Lower lobe of right lung (tissue), 2 donors: ENCODE measurements around the gene GNB3. TPM values are rescaled to one million over a fixed set of nuclear protein-coding genes. Genes with fewer than 3 reads are reported as not detected.

Experiments
- ATAC-seq, 2 donors: fragments of 200-7000 bp; cut with Tn5 transposase; one replicate each; pipeline ENCODE4 v1.9.1; 2020 to 2022; ENCODE audit warnings: mild to moderate bottlenecking in 2 of 2, moderate library complexity in 2 of 2
- DNase-seq: peaks from one replicate; pipeline ENCODE4 v3.0.0-alpha.2; 2020
- H3K27ac ChIP-seq: fragments of 200-600 bp; one replicate; pipeline ENCODE4 v1.8.0; 2022
- H3K27me3 ChIP-seq: fragments of 200-600 bp; one replicate; pipeline ENCODE4 v1.8.0; 2022; ENCODE audit warnings: low read depth
- H3K36me3 ChIP-seq: fragments of 200-600 bp; one replicate; pipeline ENCODE4 v1.8.0; 2022; ENCODE audit warnings: mild to moderate bottlenecking
- H3K4me1 ChIP-seq: fragments of 200-600 bp; one replicate; pipeline ENCODE4 v1.8.0; 2022
- H3K4me3 ChIP-seq: fragments of 200-600 bp; one replicate; pipeline ENCODE4 v1.8.0; 2022; ENCODE audit warnings: mild to moderate bottlenecking
- H3K9me3 ChIP-seq: fragments of 200-600 bp; one replicate; pipeline ENCODE4 v1.8.0; 2022
- CTCF ChIP-seq: fragments of 200-600 bp; IDR thresholded peaks from one replicate; pipeline ENCODE4 v1.8.0; 2022; ENCODE audit warnings: antibody characterized with exemption, mild to moderate bottlenecking
- intact Hi-C: fragments of 100-400 bp; cut with DNase I; formaldehyde crosslinking; loops from one replicate; pipeline ENCODE4 v1.11.0; 2022
- long read RNA-seq: library from polyadenylated mRNA; unstranded; transcript quantifications from one replicate; pipeline ENCODE4 v2.0.0, GENCODE V29; 2021
- total RNA-seq: library from RNA; stranded (reverse); fragmentation: NEBNext Ultra II Directional; extraction: Animal tissue kit (Norgen Biotek cat#: 25700); gene quantifications from one replicate; pipeline ENCODE4 v1.2.1, GENCODE V29; 2021
- donor health status: DM: no; HTN: yes; CAD: no; lungs with severe emphysema.

The GNB3 gene
- total RNA-seq, result 1.0 TPM
- long read RNA-seq, partial matches to known transcripts, result 1 of 1 reads
- long read RNA-seq, other reads (novel, unspliced or antisense), result 0 of 1 reads

- intact Hi-C loops, result no loop called here
- H3K36me3 ChIP-seq, result peaks cover 13% of the 10 kb centered on the region
Observed at GRCh38 chr12:6840761-6841515, at the start of gene GNB3. TSS of gene GNB3 (plus strand) at chr12:6840925. CDS start at chr12:6841288, 363 bp downstream.

GRCh38 chr12:6791931-6792520 is 48.7 kb upstream of the GNB3 start:
- Histone ChIP-seq H3K4me3 (peak overlapping the region; percentile 55), H3K36me3 (peaks cover 15% of the 10 kb centered on the region), H3K27ac (peak overlapping the region; percentile 73), H3K4me1 (peaks cover 43% of the 10 kb centered on the region), H3K9me3 (no peaks in the 10 kb centered on the region), H3K27me3 (no peaks in the 10 kb centered on the region)
- DNase-seq (no peak), ATAC-seq (peak in 1 of 2 donors; percentile 7)
- TF ChIP-seq CTCF, result no peak
- intact Hi-C loops, result no loop called here

More at GRCh38 chr12:6840761-6841515, at the start of gene GNB3:
- Histone ChIP-seq H3K9me3 (no peaks in the 10 kb centered on the region), H3K27ac (no peak within 1 kb of the TSS), H3K27me3 (no peaks in the 10 kb centered on the region), H3K4me1 (no peaks in the 10 kb centered on the region), H3K4me3 (no peak within 1 kb of the TSS)
- TF ChIP-seq CTCF, result no peak
- no peak for ATAC-seq
- DNase-seq, result no peak

GRCh38 chr12:6792522-6793201 is 48.1 kb upstream of the GNB3 start:
- DNase-seq (peak; percentile 71), ATAC-seq (peak; percentile 61 to 80)
- intact Hi-C loops, result no loop called here
- Histone ChIP-seq H3K27me3 (no peaks in the 10 kb centered on the region), H3K9me3 (no peaks in the 10 kb centered on the region), H3K4me3 (peak overlapping the region; percentile 55), H3K4me1 (peaks cover 38% of the 10 kb centered on the region), H3K27ac (peak overlapping the region; percentile 73), H3K36me3 (peaks cover 15% of the 10 kb centered on the region)
- TF ChIP-seq CTCF, result no peak

GRCh38 chr12:6795088-6795487 is 45.6 kb upstream of the GNB3 start:
- no peaks in the 10 kb centered on the region for H3K9me3 ChIP-seq
- intact Hi-C loops, result no loop called here
- H3K4me3 ChIP-seq, result no peak overlapping the region
- ATAC-seq, result no peak
- DNase-seq, result no peak
- no peaks in the 10 kb centered on the region for H3K27me3 ChIP-seq
- no peak overlapping the region for H3K27ac ChIP-seq
- peaks cover 28% of the 10 kb centered on the region for H3K36me3 ChIP-seq
- TF ChIP-seq CTCF, result no peak
- peaks cover 29% of the 10 kb centered on the region for H3K4me1 ChIP-seq

GRCh38 chr12:6796576-6796975 is 44.1 kb upstream of the GNB3 start:
- H3K36me3 ChIP-seq, result peaks cover 31% of the 10 kb centered on the region
- H3K4me1 ChIP-seq, result peaks cover 20% of the 10 kb centered on the region
- H3K27me3 ChIP-seq, result no peaks in the 10 kb centered on the region
- DNase-seq (no peak), ATAC-seq (no peak)
- intact Hi-C loops, result no loop called here
- no peak overlapping the region for H3K4me3 ChIP-seq
- no peak overlapping the region for H3K27ac ChIP-seq
- no peak for TF ChIP-seq CTCF
- H3K9me3 ChIP-seq, result no peaks in the 10 kb centered on the region
